HEK293T (cell line): ENCODE measurements around the gene KCNJ1.

ENCODE experiments used
- CTCF ChIA-PET: fragments of 350-600 bp; formaldehyde crosslinking; extraction: SDS; loops from one replicate; lab custom pipeline; 2021; ENCODE audit warnings: antibody characterized with exemption, inconsistent platforms; lab: Yijun Ruan, JAX
- POLR2A ChIA-PET: fragments of 350-600 bp; formaldehyde crosslinking; extraction: SDS; loops from one replicate; lab custom pipeline; 2020; ENCODE audit warnings: antibody characterized with exemption, inconsistent platforms; lab: Yijun Ruan, JAX
- DNase-seq: peaks from one replicate; pipeline ENCODE4 v3.0.0; 2012; ENCODE audit warnings: mixed read lengths; ENCODE audit errors: extremely low spot score
- ARNT ChIP-seq: fragments of 450-650 bp; IDR thresholded peaks from 2 replicates; pipeline ENCODE4 v1.6.1; 2017; ENCODE audit warnings: mild to moderate bottlenecking
- BHLHE40 ChIP-seq: fragments of 450-650 bp; IDR thresholded peaks from 2 replicates; pipeline ENCODE4 v1.6.1; 2016; ENCODE audit warnings: mild to moderate bottlenecking, moderate library complexity, borderline replicate concordance
- CTBP1 ChIP-seq: fragments of 450-650 bp; IDR thresholded peaks from 2 replicates; pipeline ENCODE4 v1.6.1; 2016; ENCODE audit warnings: borderline replicate concordance
- ELF4 ChIP-seq: fragments of 450-650 bp; IDR thresholded peaks from 2 replicates; pipeline ENCODE4 v1.6.1; 2017; ENCODE audit warnings: antibody characterized with exemption
- FOXA1 ChIP-seq: fragments of 450-650 bp; IDR thresholded peaks from 2 replicates; pipeline ENCODE4 v1.6.1; 2016; ENCODE audit warnings: mild to moderate bottlenecking
- FOXK2 ChIP-seq: fragments of 450-650 bp; IDR thresholded peaks from 2 replicates; pipeline ENCODE4 v1.6.1; 2016; ENCODE audit warnings: mild to moderate bottlenecking
- FOXM1 ChIP-seq: fragments of 450-650 bp; IDR thresholded peaks from 2 replicates; pipeline ENCODE4 v1.6.1; 2017; ENCODE audit warnings: mild to moderate bottlenecking, borderline replicate concordance
- HDGF ChIP-seq: fragments of 450-650 bp; IDR thresholded peaks from 2 replicates; pipeline ENCODE4 v1.6.1; 2017; ENCODE audit warnings: antibody characterized with exemption, borderline replicate concordance
- L3MBTL2 ChIP-seq: fragments of 450-650 bp; conservative IDR thresholded peaks from 2 replicates; pipeline ENCODE4 v1.6.1; 2016; ENCODE audit warnings: mild to moderate bottlenecking
- LEF1 ChIP-seq: fragments of 450-650 bp; IDR thresholded peaks from 2 replicates; pipeline ENCODE4 v1.6.1; 2017; ENCODE audit warnings: mild to moderate bottlenecking, borderline replicate concordance
- NFRKB ChIP-seq: fragments of 450-650 bp; IDR thresholded peaks from 2 replicates; pipeline ENCODE4 v1.6.1; 2016; ENCODE audit warnings: mild to moderate bottlenecking, moderate library complexity
- PKNOX1 ChIP-seq: fragments of 450-650 bp; IDR thresholded peaks from 2 replicates; pipeline ENCODE4 v1.6.1; 2016
- SP1 ChIP-seq: fragments of 450-650 bp; IDR thresholded peaks from 2 replicates; pipeline ENCODE4 v1.6.1; 2017
- SUZ12 ChIP-seq: fragments of 450-650 bp; IDR thresholded peaks from 2 replicates; pipeline ENCODE4 v1.6.1; 2016; ENCODE audit warnings: mild to moderate bottlenecking
- TARDBP ChIP-seq: fragments of 450-650 bp; IDR thresholded peaks from 2 replicates; pipeline ENCODE4 v1.6.1; 2016
- ZNF384 ChIP-seq: fragments of 450-650 bp; IDR thresholded peaks from 2 replicates; pipeline ENCODE4 v1.6.1; 2016

The KCNJ1 gene

GRCh38 chr11:128884703-128885338 is 17.7 kb upstream of the KCNJ1 start:
- DNase-seq: peak; percentile 60
- CTCF ChIA-PET: interaction anchor here (0.6 to 3.8 kb wide), 18 partner anchors 8 to 102 kb away, joined by 3 to 68 read pairs (median 4); no protein-coding TSS in a partner anchor
- POLR2A ChIA-PET: interaction anchor here (1.7 kb wide), 1 partner anchor 72 kb away, joined by 6 read pairs; no protein-coding TSS in a partner anchor
- TF ChIP-seq LEF1: no peak
- TF ChIP-seq CTBP1: no peak
- TF ChIP-seq ARNT: no peak
- no peak for TF ChIP-seq ZNF384
- TF ChIP-seq FOXK2: no peak
- TF ChIP-seq FOXA1: no peak
- no peak for TF ChIP-seq SUZ12
- TF ChIP-seq PKNOX1: no peak
- TF ChIP-seq BHLHE40: no peak
- TF ChIP-seq HDGF: no peak
- TF ChIP-seq L3MBTL2: no peak
- no peak for TF ChIP-seq TARDBP
- no peak for TF ChIP-seq SP1
- no peak for TF ChIP-seq NFRKB
- no peak for TF ChIP-seq FOXM1

GRCh38 chr11:128884054-128884453 is 17.0 kb upstream of the KCNJ1 start:
- no peak for TF ChIP-seq CTBP1
- no peak for TF ChIP-seq FOXA1
- TF ChIP-seq NFRKB: no peak
- no peak for TF ChIP-seq ELF4
- TF ChIP-seq SP1: no peak
- no peak for TF ChIP-seq ARNT
- TF ChIP-seq LEF1: no peak
- no peak for TF ChIP-seq SUZ12
- no peak for TF ChIP-seq FOXK2
- no peak for TF ChIP-seq FOXM1
- TF ChIP-seq HDGF: no peak
- TF ChIP-seq ZNF384: no peak
- TF ChIP-seq PKNOX1: no peak
- no peak for DNase-seq
- ChIA-PET POLR2A (no interaction called here), CTCF (interaction anchor here (0.6 to 3.8 kb wide), 8 partner anchors 9 to 80 kb away, joined by 3 to 68 read pairs (median 8); no protein-coding TSS in a partner anchor)

GRCh38 chr11:128882451-128882850 is 15.4 kb upstream of the KCNJ1 start:
- POLR2A ChIA-PET: no interaction called here
- CTCF ChIA-PET: interaction anchor here (0.7 to 1.4 kb wide), 3 partner anchors 61 to 74 kb away, joined by 4 to 6 read pairs (median 4); no protein-coding TSS in a partner anchor
- TF ChIP-seq FOXK2: no peak
- TF ChIP-seq SP1: no peak
- TF ChIP-seq HDGF: no peak
- TF ChIP-seq SUZ12: no peak
- no peak for TF ChIP-seq ZNF384
- TF ChIP-seq TARDBP: no peak
- no peak for TF ChIP-seq NFRKB
- TF ChIP-seq L3MBTL2: no peak
- no peak for TF ChIP-seq FOXA1
- no peak for TF ChIP-seq PKNOX1
- no peak for TF ChIP-seq BHLHE40
- TF ChIP-seq ELF4: no peak
- TF ChIP-seq CTBP1: no peak
- no peak for TF ChIP-seq FOXM1
- no peak for TF ChIP-seq ARNT
- TF ChIP-seq LEF1: no peak
- DNase-seq: no peak

GRCh38 chr11:128881221-128881620 is 14.1 kb upstream of the KCNJ1 start:
- no peak for DNase-seq
- CTCF ChIA-PET: interaction anchor here (1.4 kb wide), 1 partner anchor 67 kb away, joined by 6 read pairs; no protein-coding TSS in a partner anchor
- TF ChIP-seq NFRKB: no peak
- TF ChIP-seq ZNF384: no peak
- no peak for TF ChIP-seq FOXK2
- TF ChIP-seq CTBP1: no peak
- no peak for TF ChIP-seq PKNOX1
- TF ChIP-seq FOXM1: no peak
- no peak for TF ChIP-seq ELF4
- no peak for TF ChIP-seq TARDBP
- TF ChIP-seq ARNT: no peak
- TF ChIP-seq SUZ12: no peak
- TF ChIP-seq HDGF: no peak
- no peak for TF ChIP-seq SP1
- no peak for TF ChIP-seq L3MBTL2
- no peak for TF ChIP-seq BHLHE40
- TF ChIP-seq FOXA1: no peak
- POLR2A ChIA-PET: no interaction called here

- ChIA-PET CTCF (interaction anchor here (1.2 kb wide), 1 partner anchor 76 kb away, joined by 4 read pairs; no protein-coding TSS in a partner anchor), POLR2A (no interaction called here)
- TF ChIP-seq NFRKB: no peak
- no peak for TF ChIP-seq HDGF
- TF ChIP-seq FOXK2: no peak
- no peak for TF ChIP-seq FOXM1
- no peak for TF ChIP-seq ZNF384
- no peak for TF ChIP-seq BHLHE40
- TF ChIP-seq PKNOX1: no peak
- no peak for TF ChIP-seq L3MBTL2
- TF ChIP-seq SUZ12: no peak
- TF ChIP-seq LEF1: no peak
- no peak for TF ChIP-seq ARNT
- TF ChIP-seq SP1: no peak
- no peak for TF ChIP-seq CTBP1
- no peak for TF ChIP-seq ELF4
- no peak for TF ChIP-seq TARDBP
- no peak for TF ChIP-seq FOXA1
- DNase-seq: no peak
These were observed 12.7 kb upstream of the KCNJ1 start for GRCh38 chr11:128879817-128880216.
